PFSK-1 (cell line): ENCODE results near the gene DUS1L.

ENCODE experiments used
- FOXP2 ChIP-seq: optimal IDR thresholded peaks from 2 replicates; pipeline ENCODE3; 2011; ENCODE audit warnings: borderline replicate concordance, control low read depth, inconsistent platforms; ENCODE audit not compliant: insufficient read depth; ENCODE audit errors: extremely low read length, extremely low read depth
- POLR2AphosphoS5 ChIP-seq: IDR thresholded peaks from 2 replicates; pipeline ENCODE4 v1.6.1; 2012; ENCODE audit warnings: low read depth, mild to moderate bottlenecking, control low read depth, low read length, moderate library complexity
- SIN3A ChIP-seq: IDR thresholded peaks from 2 replicates; pipeline ENCODE4 v1.6.1; 2012; ENCODE audit warnings: mild to moderate bottlenecking, low read length, moderate library complexity, borderline replicate concordance; ENCODE audit not compliant: insufficient read depth
- TAF1 ChIP-seq: IDR thresholded peaks from 2 replicates; pipeline ENCODE4 v1.6.1; 2012; ENCODE audit warnings: low read length, control low read depth, borderline replicate concordance; ENCODE audit not compliant: insufficient read depth
- TF ChIP-seq, protein P1 (sequence below), 2 experiments: IDR thresholded peaks; 2 replicates each; pipeline versions ENCODE4 v1.6.1 to v1.8.0; 2011 to 2012; ENCODE audit warnings: low read depth in 2 of 2, low read length in 2 of 2, control low read depth in 1 of 2, inconsistent platforms in 1 of 2, mild to moderate bottlenecking in 1 of 2, moderate library complexity in 1 of 2; ENCODE audit not compliant: insufficient read depth in 1 of 2

DNA sequence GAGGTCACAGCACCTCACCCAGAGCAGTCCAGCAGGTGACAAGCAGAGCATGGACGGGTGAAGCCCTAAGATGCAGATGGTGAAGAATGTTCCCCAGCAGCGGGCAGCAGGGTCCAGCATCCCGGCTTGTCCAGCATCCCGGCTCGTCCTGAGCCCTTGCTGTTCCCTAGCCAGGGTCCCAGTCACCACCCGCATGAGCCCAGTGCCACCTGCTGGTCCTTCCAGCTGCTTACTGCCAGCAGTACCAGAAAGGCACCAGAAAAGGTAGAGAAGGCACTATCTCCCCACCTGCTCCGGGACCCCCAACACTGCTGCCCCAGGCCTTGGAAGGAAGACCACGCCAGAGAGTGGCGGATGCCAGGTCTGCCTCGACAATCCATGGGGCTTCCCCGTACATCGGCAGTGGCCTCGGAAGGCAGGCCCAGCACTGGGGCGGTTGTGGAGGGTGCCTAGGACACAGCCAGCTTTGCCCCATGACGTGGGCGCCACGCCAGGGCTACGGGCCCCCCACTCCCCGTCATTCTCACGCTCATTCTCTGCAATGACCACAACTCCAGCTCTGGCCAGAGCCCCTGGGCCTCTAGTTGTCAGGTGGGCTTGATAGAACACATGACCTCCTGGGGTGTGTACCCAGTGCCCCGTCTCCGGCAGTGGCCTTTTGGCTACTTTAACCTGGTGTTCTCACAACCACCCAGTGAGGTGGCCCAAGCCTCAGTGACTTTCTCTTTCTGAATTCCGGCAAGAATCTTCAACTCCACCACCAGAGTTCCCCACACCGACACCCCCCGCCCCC is 44.3 kb downstream of the DUS1L start:
- TF ChIP-seq, protein P1, sequence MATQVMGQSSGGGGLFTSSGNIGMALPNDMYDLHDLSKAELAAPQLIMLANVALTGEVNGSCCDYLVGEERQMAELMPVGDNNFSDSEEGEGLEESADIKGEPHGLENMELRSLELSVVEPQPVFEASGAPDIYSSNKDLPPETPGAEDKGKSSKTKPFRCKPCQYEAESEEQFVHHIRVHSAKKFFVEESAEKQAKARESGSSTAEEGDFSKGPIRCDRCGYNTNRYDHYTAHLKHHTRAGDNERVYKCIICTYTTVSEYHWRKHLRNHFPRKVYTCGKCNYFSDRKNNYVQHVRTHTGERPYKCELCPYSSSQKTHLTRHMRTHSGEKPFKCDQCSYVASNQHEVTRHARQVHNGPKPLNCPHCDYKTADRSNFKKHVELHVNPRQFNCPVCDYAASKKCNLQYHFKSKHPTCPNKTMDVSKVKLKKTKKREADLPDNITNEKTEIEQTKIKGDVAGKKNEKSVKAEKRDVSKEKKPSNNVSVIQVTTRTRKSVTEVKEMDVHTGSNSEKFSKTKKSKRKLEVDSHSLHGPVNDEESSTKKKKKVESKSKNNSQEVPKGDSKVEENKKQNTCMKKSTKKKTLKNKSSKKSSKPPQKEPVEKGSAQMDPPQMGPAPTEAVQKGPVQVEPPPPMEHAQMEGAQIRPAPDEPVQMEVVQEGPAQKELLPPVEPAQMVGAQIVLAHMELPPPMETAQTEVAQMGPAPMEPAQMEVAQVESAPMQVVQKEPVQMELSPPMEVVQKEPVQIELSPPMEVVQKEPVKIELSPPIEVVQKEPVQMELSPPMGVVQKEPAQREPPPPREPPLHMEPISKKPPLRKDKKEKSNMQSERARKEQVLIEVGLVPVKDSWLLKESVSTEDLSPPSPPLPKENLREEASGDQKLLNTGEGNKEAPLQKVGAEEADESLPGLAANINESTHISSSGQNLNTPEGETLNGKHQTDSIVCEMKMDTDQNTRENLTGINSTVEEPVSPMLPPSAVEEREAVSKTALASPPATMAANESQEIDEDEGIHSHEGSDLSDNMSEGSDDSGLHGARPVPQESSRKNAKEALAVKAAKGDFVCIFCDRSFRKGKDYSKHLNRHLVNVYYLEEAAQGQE (IDR thresholded peaks at IDR 0.05; ENCODE audit: insufficient read depth in 1 of 2, low read depth in 2 of 2, low read length in 2 of 2), result no peak
- no peak for TF ChIP-seq POLR2AphosphoS5
- TF ChIP-seq TAF1, result no peak
- TF ChIP-seq SIN3A, result no peak
- no peak for TF ChIP-seq FOXP2
